Epithelial cell of esophagus (primary cell): ENCODE measurements around the gene MTCH2.
"Not testable (repeated sequence)": the region's sequence is repeated elsewhere in the genome, so short reads cannot be mapped to it uniquely, and the experiment has no call there.

ENCODE experiments used
- DNase-seq: peaks from one replicate; pipeline ENCODE4 v3.0.0; 2010; ENCODE audit warnings: low read depth
- H3K4me3 ChIP-seq: 2 replicates; pipeline ENCODE4 v1.5.1; 2011; ENCODE audit warnings: mild to moderate bottlenecking, low read length, control low read depth
- TF ChIP-seq, protein P1 (sequence below): IDR thresholded peaks from 2 replicates; pipeline ENCODE4 v1.5.1; 2011; ENCODE audit warnings: low read depth, mild to moderate bottlenecking, low read length, control low read depth, inconsistent platforms; ENCODE audit not compliant: insufficient read depth; ENCODE audit errors: missing control alignments

The MTCH2 gene

DNA sequence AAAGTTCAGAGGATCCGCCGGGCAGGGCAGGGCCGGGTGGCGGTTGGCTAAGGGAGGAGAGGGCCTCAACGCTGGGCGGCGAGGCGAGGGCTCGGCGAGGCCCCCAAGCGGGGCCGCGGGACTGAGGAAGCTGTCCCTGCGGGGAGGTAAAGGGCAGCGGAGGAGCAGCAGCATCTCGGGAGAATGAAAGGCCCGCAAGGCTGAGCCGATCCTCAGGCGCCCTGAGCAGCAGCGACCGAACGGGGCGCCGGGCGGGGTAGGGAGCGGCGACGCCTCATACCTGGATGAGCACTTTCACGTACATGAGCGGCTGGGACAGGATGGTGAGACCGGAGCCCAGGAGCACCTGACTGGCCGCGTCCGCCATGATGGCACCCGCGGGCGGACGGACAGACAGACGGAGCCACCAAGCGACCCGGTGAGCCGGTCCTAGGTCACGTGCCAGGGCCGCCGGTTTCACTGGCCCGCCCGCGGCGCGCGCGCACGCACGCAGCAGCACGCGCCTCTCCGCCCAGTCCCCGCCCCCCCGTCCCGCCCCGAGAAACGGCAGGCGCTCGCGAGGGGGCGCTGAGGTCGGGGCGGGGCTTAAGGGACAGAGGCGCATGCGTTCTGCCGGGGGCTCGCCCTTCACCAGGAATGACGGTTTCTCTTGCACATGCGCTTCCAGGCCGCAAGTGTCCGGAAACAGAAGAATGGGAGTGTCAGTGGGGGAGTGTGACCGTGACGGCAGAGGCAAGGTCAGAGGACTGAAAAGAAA lies at the start of gene MTCH2:
MTCH2 (minus strand) TSS at position 461 of the 757 bp plus-strand sequence; CDS start at position 367, 94 bp downstream.
- DNase-seq, result peak; percentile 98
- peak within 1 kb of the TSS; percentile 87 for H3K4me3 ChIP-seq
- TF ChIP-seq, protein P1, sequence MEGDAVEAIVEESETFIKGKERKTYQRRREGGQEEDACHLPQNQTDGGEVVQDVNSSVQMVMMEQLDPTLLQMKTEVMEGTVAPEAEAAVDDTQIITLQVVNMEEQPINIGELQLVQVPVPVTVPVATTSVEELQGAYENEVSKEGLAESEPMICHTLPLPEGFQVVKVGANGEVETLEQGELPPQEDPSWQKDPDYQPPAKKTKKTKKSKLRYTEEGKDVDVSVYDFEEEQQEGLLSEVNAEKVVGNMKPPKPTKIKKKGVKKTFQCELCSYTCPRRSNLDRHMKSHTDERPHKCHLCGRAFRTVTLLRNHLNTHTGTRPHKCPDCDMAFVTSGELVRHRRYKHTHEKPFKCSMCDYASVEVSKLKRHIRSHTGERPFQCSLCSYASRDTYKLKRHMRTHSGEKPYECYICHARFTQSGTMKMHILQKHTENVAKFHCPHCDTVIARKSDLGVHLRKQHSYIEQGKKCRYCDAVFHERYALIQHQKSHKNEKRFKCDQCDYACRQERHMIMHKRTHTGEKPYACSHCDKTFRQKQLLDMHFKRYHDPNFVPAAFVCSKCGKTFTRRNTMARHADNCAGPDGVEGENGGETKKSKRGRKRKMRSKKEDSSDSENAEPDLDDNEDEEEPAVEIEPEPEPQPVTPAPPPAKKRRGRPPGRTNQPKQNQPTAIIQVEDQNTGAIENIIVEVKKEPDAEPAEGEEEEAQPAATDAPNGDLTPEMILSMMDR, result peak; percentile 23

DNA sequence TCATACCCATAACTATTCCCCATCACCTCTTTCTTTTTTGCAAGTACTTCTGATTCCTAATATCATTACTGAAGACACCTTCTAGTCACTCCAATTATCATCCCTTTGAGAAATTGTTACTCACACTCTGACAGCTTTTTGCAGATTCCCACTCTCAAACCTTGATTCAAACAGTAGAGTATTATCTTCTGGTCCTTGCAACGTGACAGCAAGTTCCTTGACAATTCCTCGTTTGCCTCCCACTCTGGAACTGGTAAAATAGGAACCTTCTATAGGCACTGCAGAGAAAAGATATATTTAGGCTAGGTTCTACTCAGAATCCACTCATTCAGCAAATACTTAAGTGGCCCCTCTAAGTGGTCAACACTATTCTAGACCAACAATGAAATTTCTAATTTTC lies 49.6 kb upstream of the MTCH2 start:
- no peak overlapping the region for H3K4me3 ChIP-seq
- TF ChIP-seq, protein P1, result no peak
- DNase-seq, result no peak

DNA sequence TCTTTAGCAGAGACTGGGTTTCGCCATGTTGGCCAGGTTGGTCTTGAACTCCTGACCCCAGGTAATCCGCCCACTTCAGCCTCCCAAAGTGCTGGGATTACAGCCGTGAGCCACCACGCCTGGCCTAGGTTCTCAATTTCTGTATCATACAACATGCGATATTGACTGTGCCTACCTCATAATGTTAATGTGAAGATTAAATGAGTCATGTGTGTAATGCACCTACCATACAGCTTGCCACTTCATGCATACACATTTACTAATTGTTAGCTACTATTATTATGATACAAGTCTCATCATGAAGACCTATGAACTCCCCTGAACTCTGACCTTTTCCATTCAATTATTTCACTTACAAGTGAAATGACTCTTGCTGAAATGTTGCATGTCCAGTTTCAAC lies 47.1 kb upstream of the MTCH2 start:
- TF ChIP-seq, protein P1, result no peak
- H3K4me3 ChIP-seq, result no peak overlapping the region
- peak; percentile 15 for DNase-seq

DNA sequence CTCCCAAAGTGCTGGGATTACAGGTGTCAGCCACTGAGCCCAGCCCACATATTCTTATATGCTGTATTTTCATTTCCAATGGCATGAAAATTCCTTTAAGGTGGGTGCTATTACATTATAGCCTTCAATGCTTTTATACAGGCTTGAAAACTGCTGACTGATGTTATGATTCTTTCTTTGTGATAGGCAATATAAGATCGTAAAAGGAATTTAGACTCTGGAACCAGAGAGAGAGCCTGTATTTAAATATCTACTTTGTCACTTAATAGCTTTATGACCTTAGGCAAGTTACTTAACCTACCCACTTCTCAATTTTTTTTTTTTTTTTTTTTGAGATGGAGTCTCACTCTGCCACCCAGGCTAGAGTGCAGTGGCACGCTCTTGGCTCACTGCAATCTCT lies 46.6 kb upstream of the MTCH2 start:
- no peak for DNase-seq
- H3K4me3 ChIP-seq, result no peak overlapping the region
- TF ChIP-seq, protein P1, result no peak

DNA sequence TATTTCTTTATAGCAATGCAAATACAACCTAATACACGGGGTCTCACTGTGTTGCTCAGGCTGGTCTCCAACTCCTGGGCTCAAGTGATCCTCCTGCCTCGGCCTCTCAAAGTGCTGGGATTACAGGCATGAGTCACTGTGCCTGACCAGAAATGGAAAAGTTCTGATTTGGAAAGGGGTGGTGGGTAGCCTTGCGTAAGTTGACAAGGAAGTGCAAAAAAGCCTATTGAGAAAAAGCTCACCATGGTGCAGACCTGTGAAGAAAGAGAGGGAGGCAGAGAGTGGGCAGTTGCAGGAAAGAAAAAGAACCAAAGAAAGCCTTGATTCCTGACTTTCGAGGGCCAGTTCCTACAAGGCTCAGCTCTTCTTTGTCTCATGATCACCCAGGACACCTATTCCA lies 45.8 kb upstream of the MTCH2 start:
- H3K4me3 ChIP-seq, result no peak overlapping the region
- no peak for DNase-seq
- TF ChIP-seq, protein P1, result no peak

DNA sequence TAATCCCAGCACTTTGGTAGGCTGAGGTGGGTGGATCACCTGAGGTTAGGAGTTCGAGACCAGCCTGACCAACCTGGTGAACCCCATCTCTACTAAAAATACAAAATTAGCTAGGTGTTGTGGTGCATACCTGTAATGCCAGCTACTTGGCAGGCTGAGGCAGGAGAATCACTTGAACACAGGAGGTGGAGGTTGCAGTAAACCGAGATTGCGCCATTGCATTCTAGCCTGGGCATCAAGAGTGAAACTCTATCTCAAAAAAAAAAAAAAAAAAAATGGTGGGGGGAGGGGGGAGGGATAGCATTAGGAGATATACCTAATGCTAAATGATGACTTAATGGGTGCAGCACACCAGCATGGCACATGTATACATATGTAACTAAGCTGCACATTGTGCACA lies 44.3 kb upstream of the MTCH2 start:
- DNase-seq, result peak; percentile 27
- H3K4me3 ChIP-seq, result not testable (repeated sequence)

DNA sequence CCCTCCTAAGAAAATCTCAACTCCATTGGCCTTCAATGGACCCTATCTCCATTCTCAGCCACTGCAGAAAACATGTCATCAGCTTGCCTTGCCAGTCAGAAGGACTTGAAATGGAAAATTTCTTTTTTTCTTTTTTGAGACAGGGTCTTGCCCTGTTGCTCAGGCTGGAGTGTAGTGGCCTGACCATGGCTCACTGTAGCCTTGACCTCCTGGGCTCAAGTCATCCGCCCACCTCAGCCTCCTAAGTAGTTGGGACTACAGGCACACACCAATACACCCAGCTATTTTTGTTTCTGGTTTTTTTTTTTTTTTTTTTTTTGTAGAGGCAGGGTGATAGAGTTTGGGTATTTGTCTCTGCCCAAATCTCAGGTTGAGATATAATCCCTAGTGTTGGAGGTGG lies 43.8 kb upstream of the MTCH2 start:
- no peak overlapping the region for H3K4me3 ChIP-seq
- DNase-seq, result no peak
- TF ChIP-seq, protein P1, result no peak
